ENCODE data around the gene THAP4. TPM values are rescaled to one million over a fixed set of nuclear protein-coding genes. Genes with fewer than 3 reads are reported as not detected.

Gene THAP4
- total and polyA plus RNA-seq, 2 of the 13 experiments (the other 11 are each of a cell fraction or from before 2014, with no cell fraction given) = 59.7 to 75.7 TPM

DNA sequence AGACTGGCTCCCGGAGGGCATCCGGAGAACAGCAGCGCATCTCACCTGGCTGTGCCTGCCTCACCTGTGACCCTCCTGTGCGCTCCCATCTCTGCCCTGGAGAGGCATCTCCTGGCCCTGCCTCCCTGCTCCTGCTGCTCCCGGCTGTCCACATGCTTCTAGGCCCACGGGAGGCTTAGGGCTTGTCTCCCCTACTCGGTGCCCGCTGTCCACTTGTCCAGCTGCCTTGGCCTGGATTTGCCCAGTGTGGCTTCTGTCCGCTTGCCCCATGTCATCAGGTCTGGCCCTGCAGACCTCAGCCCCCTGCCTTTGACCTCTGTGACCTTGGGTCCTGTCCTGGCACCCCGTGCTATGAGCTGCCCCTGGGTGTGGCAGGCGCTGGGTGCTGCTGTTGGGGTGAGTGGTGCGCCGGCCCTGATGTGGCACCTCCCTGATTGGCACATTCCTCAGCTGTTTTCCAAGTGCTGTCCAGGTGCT, 73.9 kb downstream of the THAP4 start:
- Histone ChIP-seq H4K20me1 (ENCODE audit: insufficient read depth, low read length) (peaks cover 13% of the 10 kb centered on the region; the same call in 1 of the 2 replicates), H3K4me3 (replicated peaks in 1 of 3; ENCODE audit: insufficient read depth in 1 of 3, low read depth in 2 of 3, low read length in 3 of 3) (no peak overlapping the region), H3K27me3 (ENCODE audit: control insufficient read depth in 1 of 2, insufficient read depth in 2 of 2, low read length in 2 of 2) (no peaks in the 10 kb centered on the region; a peak in 1 of 5 replicates), H3K36me3 (replicated peaks in 1 of 2; ENCODE audit: control insufficient read depth in 1 of 2, insufficient read depth in 2 of 2, low read length in 2 of 2) (peaks cover 13 to 17% of the 10 kb centered on the region in 2 experiments; a peak in 4 of 5 replicates), H3K79me2 (ENCODE audit: insufficient read depth, low read length) (peaks cover 18% of the 10 kb centered on the region), H3K4me1 (ENCODE audit: insufficient read depth, low read length) (peaks cover 35% of the 10 kb centered on the region), H3K27ac (ENCODE audit: extremely low read length, insufficient read depth, low read length) (no peak overlapping the region), H3K9ac (ENCODE audit: insufficient read depth, low read depth, low read length) (no peak overlapping the region), H3K9me3 (ENCODE audit: low read length) (no peaks in the 10 kb centered on the region), H3K4me2 (ENCODE audit: low read depth, low read length) (no peak overlapping the region), H2AFZ (ENCODE audit: low read length) (no peak overlapping the region)
- TF ChIP-seq HIC2 (CRISPR knock-in tag; IDR thresholded peaks at IDR 0.05; ENCODE audit: low read depth) = no peak
- no peak for TF ChIP-seq ATF1 (CRISPR knock-in tag; IDR thresholded peaks at IDR 0.05)
- no peak for TF ChIP-seq ZNF17 (CRISPR knock-in tag; IDR thresholded peaks at IDR 0.05)
- 0 out of 2 replicates have a peak, but pooled peaks have one; percentile 11 for TF ChIP-seq ZNF891 (CRISPR knock-in tag; IDR thresholded peaks at IDR 0.05)
- no peak for TF ChIP-seq ZSCAN12 (CRISPR knock-in tag; IDR thresholded peaks at IDR 0.05)
- no peak for TF ChIP-seq CAMTA2 (CRISPR knock-in tag; IDR thresholded peaks at IDR 0.05; ENCODE audit: borderline replicate concordance)
- TF ChIP-seq HNRNPL (IDR thresholded peaks at IDR 0.05; ENCODE audit: low read depth, low read length) = 0 out of 2 replicates have a peak, but pooled peaks have one; percentile 47
- TF ChIP-seq TBL1XR1 (IDR thresholded peaks at IDR 0.05; ENCODE audit: borderline replicate concordance, low read length, partially characterized antibody) = no peak
- TF ChIP-seq ZNF589 (CRISPR knock-in tag; conservative IDR thresholded peaks at IDR 0.05) = no peak
- no peak for TF ChIP-seq ZIK1 (CRISPR knock-in tag; IDR thresholded peaks at IDR 0.05; ENCODE audit: borderline replicate concordance, low read depth)
- TF ChIP-seq, protein P1, sequence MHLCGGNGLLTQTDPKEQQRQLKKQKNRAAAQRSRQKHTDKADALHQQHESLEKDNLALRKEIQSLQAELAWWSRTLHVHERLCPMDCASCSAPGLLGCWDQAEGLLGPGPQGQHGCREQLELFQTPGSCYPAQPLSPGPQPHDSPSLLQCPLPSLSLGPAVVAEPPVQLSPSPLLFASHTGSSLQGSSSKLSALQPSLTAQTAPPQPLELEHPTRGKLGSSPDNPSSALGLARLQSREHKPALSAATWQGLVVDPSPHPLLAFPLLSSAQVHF (CRISPR knock-in tag; IDR thresholded peaks at IDR 0.05) = no peak
- no peak for TF ChIP-seq PRPF4 (IDR thresholded peaks at IDR 0.05; ENCODE audit: low read depth, low read length, poor library complexity, severe bottlenecking)
- TF ChIP-seq AGO2 (optimal IDR thresholded peaks at IDR 0.05; ENCODE audit: low read depth, low read length) = peak; percentile 31
- TF ChIP-seq ZEB1 (IDR thresholded peaks at IDR 0.05; ENCODE audit: insufficient replicate concordance, low read depth) = no peak
- TF ChIP-seq JARID2 (CRISPR knock-in tag; IDR thresholded peaks at IDR 0.05; ENCODE audit: insufficient replicate concordance) = no peak
- TF ChIP-seq BCL3 (CRISPR knock-in tag; IDR thresholded peaks at IDR 0.05) = no peak
- DNase-seq (ENCODE audit: low spot score) (no peak), ATAC-seq (no peak), FAIRE-seq (no peak)
- POLR2A ChIA-PET = interaction anchor here (0.6 to 1.7 kb wide), 2 partner anchors 33 to 35 kb away, joined by 3 to 4 read pairs; no protein-coding TSS in a partner anchor
- WGBS (ENCODE audit: low lambda C conversion rate) = 92% methylated on average over 13 of the region's 13 CpGs
- in situ Hi-C loops (cut with HindIII; ENCODE audit: extremely low pct_ligation_motif_present, low pct_unique_long_range_greater_than_20kb) (no loop called here), intact Hi-C loops (cut with micrococcal nuclease; ENCODE audit: unreplicated experiment) (no loop called here)
- CTCF ChIA-PET (ENCODE audit: low intra/inter-chr PET ratio, low total read pairs) = no interaction called here
- no TSS peak for BruUV-seq (replicated peaks)
